ENCODE results near the gene TNFSF12. TPM values are rescaled to one million over a fixed set of nuclear protein-coding genes. Genes with fewer than 3 reads are reported as not detected.

Gene TNFSF12
- total and polyA plus RNA-seq, 9 of the 15 experiments (the other 6 are each of a cell fraction or from before 2014, with no cell fraction given) = 0.03 to 0.95 (median 0.19) TPM; not detected in 3

- H3K4me3 ChIP-seq = no peak overlapping the region
- no peak for FAIRE-seq
- no peak for TF ChIP-seq CTCFL (IDR thresholded peaks at IDR 0.05; ENCODE audit: borderline replicate concordance, insufficient read depth, low read depth, low read length, poor library complexity, severe bottlenecking)
- H3K9me3 ChIP-seq (replicated peaks; ENCODE audit: control insufficient read depth, insufficient read depth, low read depth, low read length) = no peaks in the 10 kb centered on the region
- intact Hi-C loops (cut with micrococcal nuclease) = no loop called here
- no peaks in the 10 kb centered on the region for H3K27me3 ChIP-seq (ENCODE audit: control insufficient read depth in 2 of 2, insufficient read depth in 2 of 2, low read length in 2 of 2)
- H3K9ac ChIP-seq (ENCODE audit: insufficient read depth in 1 of 2, low read depth in 2 of 2, low read length in 2 of 2) = no peak overlapping the region
- in situ Hi-C loops (cut with MboI) = no loop called here
- no peak overlapping the region for H3K27ac ChIP-seq (ENCODE audit: extremely low read depth, low read depth, low read length)
- no peaks in the 10 kb centered on the region; a peak in 1 of 5 replicates for H3K4me1 ChIP-seq (replicated peaks in 1 of 2; ENCODE audit: control insufficient read depth in 2 of 2, insufficient read depth in 2 of 2, low read length in 2 of 2)
- ATAC-seq = no peak
- H3K79me2 ChIP-seq (ENCODE audit: control insufficient read depth, insufficient read depth, low read length) = no peaks in the 10 kb centered on the region
- H2AFZ ChIP-seq (ENCODE audit: low read depth, low read length) = no peak overlapping the region
- H3K36me3 ChIP-seq (ENCODE audit: control insufficient read depth, insufficient read depth, low read length) = peaks cover 29% of the 10 kb centered on the region; the same call in 2 of the 3 replicates
- ChIA-PET POLR2A (interaction anchor here (1.0 to 1.1 kb wide), 2 partner anchors 12 to 58 kb away, joined by 3 to 8 read pairs; no protein-coding TSS in a partner anchor), CTCF (ENCODE audit: low intra/inter-chr PET ratio) (interaction anchor here (0.7 kb wide), 1 partner anchor 201 kb away, joined by 3 read pairs; the partner anchor contains the start of gene DNAH2)
- no peaks in the 10 kb centered on the region for H4K20me1 ChIP-seq (replicated peaks; ENCODE audit: control insufficient read depth, insufficient read depth, low read length)
- 71% methylated on average over 11 of the region's 13 CpGs for WGBS (ENCODE audit: insufficient coverage, low coverage, missing lambda C conversion rate)
- no peak for DNase-seq (ENCODE audit: extremely low read depth in 1 of 4, low spot score in 3 of 4)
- BruUV-seq (replicated peaks) = no TSS peak
- no peak overlapping the region for H3K4me2 ChIP-seq (ENCODE audit: insufficient read depth, low read length)
- H3K9me1 ChIP-seq (ENCODE audit: control insufficient read depth, insufficient read depth, low read length) = peaks cover 3% of the 10 kb centered on the region
Observed at GRCh38 chr17:7515911-7516610, 32.8 kb upstream of the TNFSF12 start.
